ENCODE results near the gene TFAM.

TFAM gene

DNA sequence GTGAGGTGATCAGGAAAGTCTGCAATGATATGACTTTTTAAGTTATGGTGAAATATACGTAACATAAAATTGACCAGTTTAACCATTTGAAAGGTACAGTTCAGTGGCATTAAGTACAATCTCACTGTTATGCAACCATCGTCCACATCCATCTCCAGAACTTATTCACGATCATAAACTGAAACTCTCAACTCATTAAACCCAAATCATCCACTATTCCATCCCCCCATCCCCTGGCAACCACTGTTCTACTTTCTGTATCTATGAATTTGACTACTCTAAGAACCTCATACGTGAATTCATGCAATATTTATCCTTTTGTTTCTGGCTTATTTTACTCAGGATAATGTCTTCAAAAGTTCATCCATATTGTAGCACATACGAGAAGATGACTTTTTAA is 48.4 kb downstream of the TFAM start:
- no peak for DNase-seq (ENCODE audit: low read depth)

DNA sequence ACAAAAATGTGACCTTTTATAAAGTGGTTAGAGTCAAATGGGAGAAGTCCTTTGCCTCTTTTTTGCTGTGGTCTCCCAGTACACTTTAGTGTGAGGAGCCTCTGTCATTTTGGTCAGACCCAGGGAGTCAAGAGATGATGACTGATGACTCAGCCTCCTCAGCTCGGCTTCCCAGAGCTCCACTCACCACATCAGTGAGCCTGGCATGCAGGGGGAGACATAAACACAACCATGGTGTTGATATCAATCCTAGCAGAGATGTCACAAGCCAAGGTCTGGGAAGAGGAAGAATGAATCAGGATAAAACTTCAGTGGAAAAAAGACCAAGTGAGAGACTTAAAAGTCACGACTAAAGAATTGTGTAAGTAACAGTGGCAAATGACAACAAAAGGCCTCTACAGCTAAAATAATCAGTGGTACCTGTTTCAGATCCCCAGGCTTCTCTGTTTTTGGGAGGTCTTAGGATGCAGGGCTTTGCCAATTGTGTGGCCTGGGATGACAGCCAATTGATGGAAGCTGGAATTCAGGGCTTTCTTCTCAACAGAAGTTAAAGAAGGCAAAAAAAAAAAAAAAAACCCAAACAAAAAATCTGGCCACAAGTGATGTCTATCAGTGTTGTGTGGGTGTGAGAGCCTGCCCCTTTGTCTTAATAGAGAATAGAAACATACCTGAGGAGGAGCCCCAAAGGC is 50.2 kb downstream of the TFAM start:
- no peak for DNase-seq (ENCODE audit: low read depth)

GRCh38 chr10:58436071-58436470 is 50.9 kb downstream of the TFAM start:
- DNase-seq (ENCODE audit: low read depth), result no peak

DNA sequence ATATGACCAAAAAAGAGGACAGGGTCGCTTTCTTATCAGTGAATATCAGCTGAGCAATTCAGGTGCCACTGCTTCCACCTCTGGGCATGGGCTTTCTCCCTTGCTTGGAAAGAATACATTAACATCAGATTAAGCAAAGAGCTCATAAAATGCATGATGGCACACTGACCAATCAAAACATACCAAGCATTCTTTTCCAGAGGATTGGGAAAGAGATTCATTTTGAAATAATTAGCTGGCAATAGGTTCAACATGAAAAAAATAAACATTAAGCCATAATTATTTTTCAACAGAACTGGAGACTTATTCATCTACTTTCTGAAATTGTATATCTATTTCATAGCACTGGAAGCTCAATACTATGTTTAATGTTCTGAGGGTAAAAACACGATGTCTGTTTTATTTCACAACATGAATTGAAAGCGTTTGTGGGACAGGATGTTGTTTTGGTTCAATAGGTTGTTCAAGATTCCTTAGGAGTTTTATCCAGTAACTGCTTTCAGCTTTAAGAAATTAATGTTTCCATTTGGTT is 53.2 kb downstream of the TFAM start:
- no peak for DNase-seq (ENCODE audit: low read depth)

DNA sequence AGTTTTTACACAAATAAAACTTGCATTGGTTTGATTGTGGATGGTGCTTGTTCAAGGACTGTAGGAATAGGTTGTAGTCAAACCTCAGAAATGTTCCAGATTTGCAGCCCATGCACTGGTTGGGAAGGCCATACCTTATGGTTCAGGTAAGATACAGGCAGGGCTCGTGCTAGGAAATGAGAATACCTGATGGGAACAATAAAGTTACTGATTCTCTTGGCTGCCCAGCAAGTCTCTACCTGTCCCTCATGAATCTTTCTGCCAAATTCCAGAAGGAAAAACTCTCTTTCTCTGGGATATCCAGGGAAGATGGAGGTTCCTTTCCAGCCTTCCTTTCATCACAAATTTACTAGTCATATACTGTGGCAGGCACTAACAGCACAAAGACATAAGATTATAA is 53.8 kb downstream of the TFAM start:
- DNase-seq (ENCODE audit: low read depth), result no peak

- no peak for DNase-seq (ENCODE audit: low read depth)
Measured at GRCh38 chr10:58439632-58440364, 54.6 kb downstream of the TFAM start.

DNA sequence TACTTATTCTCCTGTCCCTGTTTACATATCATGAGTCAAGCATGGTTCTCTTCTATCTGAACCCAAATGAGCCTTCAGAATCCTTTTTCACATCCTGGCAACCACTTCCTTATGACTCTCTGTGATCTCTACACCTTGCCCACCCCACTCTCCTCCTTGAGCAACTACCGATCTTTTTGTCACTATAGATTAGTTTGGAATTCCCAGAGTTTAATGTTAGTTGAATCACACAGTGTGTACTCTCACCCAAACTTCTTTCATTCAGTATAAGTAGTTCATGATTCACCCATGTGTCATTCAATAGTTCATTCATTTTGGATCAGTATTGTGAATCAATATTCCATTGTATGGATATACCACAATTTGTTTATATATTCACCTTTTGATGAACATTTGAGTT is 55.3 kb downstream of the TFAM start:
- DNase-seq (ENCODE audit: low read depth), result no peak

DNA sequence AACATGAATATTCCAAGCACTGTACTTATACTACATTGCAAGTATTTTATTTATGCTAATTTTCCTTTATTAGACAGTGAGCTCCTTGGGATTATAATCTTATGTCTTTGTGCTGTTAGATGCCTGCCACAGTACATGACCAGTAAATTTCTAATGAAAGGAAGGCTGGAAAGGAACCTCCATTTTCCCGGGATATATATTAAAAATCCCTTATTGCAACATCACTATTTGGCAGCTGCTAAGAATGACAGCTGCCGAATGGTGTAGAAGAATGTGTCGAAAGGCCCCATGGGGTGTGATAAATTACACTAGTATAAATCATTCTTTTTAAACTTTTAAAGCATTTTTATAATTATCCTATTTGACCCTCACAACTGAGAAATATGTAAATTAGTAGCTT is 59.1 kb downstream of the TFAM start:
- no peak for DNase-seq (ENCODE audit: low read depth)

DNA sequence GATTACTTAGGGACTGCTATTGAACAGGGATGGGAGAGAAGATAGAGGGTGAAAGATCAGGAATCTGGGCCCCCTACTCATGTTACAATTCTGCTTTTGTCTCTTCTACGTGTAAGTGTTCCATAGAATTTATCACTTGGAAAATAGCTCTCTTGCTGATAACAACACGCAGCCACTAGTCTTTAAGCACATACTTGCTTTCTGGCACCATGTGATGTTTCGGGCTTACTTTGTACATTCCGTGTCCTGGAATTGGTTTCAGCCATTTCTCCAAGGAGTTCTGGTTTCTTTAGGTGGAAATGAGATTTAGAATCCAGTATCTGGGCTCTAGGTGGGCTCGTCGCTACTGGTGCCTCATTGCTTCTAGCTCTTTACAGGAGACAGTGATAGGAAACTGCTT is 59.7 kb downstream of the TFAM start:
- no peak for DNase-seq (ENCODE audit: low read depth)

DNA sequence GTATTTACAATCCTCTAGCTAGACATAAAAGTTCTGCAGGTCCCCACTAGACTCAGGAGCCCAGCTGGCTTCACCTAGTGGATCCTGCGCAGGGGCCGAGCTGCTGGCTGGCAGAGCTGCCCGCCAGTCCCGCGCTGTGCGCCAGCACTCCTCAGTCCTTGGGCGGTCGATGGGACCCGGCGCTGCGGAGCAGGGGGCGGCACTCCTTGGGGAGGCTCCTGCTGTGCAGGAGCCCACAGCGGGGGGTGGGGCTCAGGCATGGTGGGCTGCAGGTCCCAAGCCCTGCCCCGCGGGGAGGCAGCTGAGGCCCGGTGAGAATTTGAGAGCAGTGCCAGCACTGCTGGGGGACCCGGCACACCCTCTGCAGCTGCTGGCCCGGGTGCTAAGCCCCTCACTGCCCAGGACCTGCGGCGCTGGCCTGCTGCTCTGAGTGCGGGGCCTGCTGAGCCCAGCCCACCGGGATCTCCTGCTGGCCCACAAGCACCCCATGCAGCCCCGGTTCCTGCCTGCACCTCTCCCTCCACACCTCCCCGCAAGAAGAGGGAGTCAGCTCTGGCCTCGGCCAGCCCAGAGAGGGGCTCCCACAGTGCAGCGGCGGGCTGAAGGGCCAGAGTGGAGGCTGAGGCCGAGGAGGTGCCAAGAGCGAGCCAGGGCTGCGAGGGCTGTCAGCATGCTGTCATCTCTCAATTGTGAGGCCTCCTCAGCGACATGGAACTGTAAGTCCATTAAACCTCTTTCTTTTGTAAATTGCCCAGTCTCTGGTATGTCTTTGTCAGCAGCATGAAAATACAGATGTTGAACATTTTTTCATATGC is 63.1 kb downstream of the TFAM start:
- DNase-seq (ENCODE audit: low read depth), result no peak
